ENCODE measurements around the gene SCLY.

SCLY gene

GRCh38 chr2:238127165-238128060, 66.6 kb downstream of the SCLY start:
- peak; percentile 68 for DNase-seq (ENCODE audit: low read depth)

- no peak for DNase-seq (ENCODE audit: low read depth)
Measured at GRCh38 chr2:238128061-238128440, 67.2 kb downstream of the SCLY start.

GRCh38 chr2:238128534-238129001, 67.8 kb downstream of the SCLY start:
- DNase-seq (ENCODE audit: low read depth) = no peak

- DNase-seq (ENCODE audit: low read depth) = no peak
Measured at GRCh38 chr2:238129166-238130010, 68.6 kb downstream of the SCLY start.

GRCh38 chr2:238130111-238130695, 69.4 kb downstream of the SCLY start:
- DNase-seq (ENCODE audit: low read depth) = no peak

- DNase-seq (ENCODE audit: low read depth) = no peak
Measured at GRCh38 chr2:238130696-238131628, 70.2 kb downstream of the SCLY start.

- no peak for DNase-seq (ENCODE audit: low read depth)
Measured at GRCh38 chr2:238131761-238132462, 71.1 kb downstream of the SCLY start.

GRCh38 chr2:238132463-238133450, 72.0 kb downstream of the SCLY start:
- DNase-seq (ENCODE audit: low read depth) = no peak

DNA sequence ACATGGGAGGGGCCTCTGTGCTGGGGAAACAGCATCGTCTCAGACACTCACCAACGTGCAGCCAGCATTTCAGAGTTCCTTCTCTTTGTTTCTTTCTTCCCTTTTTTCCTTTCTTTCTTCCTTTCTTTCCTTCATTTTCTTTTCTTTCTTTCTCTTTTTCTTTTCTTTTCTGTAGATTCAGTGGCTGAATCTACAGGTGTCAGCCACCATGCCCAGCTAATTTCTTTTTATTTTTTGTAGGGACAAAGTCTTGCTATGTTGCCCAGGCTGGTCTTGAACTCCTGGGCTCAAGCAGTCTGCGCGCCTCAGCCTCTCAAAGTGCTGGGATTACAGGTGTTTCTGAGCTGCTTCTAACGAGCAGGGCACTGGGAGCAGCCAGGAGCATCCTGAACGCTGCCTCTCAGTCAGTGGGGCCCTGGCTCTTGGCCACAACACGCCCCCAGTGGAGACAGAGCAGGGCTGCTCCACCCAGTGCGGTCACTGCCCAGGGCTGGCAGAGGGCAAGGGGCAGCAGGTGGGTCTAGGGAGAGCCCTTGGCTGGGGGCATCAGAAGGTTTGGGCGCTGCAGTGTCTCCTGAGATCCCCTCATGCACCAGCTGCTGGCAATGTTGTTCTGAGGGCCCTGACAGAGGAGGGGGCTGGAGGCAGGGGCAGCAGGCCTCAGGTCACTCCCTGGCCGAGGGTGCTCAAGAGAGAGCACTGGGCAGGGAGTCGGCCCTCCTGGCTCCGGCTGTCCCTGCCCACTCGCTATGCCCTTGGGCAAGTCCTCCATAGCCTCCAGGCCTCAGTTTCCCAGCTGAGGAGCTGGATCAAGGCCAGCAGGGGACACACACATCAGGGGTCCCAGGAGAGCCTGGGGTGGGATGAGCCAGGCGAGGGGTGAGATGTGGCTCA, 72.9 kb downstream of the SCLY start:
- no peak for DNase-seq (ENCODE audit: low read depth)

GRCh38 chr2:238134393-238134785, 73.6 kb downstream of the SCLY start:
- no peak for DNase-seq (ENCODE audit: low read depth)

- DNase-seq (ENCODE audit: low read depth) = no peak
Measured at GRCh38 chr2:238135601-238136150, 74.9 kb downstream of the SCLY start.

DNA sequence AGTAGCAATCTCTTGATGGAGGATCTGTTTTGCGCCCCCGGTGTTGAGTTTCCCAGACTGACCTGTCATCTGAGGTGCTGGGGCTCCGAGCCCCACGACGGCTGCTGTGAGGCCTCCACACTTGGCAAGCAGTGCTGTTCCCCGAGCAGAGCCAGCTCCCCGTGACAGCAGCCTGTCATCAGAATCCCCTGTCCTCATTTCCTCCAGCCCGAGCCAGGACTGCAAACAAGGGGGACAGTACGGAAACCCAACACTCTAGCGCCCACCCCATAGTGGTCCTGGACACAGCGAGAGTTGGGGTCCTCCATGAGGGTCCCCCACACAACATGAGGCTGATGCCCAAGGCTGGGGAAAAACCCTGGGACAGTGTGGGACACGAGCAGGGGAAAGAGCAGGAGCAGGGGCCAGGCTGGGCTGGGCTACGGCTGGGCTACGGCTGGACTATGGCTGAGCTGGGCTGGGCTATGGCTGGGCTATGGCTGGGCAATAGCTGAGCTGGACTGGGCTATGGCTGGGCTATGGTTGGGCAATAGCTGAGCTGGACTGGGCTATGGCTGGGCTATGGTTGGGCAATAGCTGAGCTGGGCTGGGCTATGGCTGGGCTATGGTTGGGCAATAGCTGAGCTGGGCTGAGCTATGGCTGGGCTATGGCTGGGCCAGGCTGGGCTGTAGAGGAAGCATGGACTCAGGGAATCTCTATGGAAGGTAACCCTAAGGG, 76.2 kb downstream of the SCLY start:
- DNase-seq (ENCODE audit: low read depth) = peak; percentile 83

- DNase-seq (ENCODE audit: low read depth) = no peak
Measured at GRCh38 chr2:238137885-238138284, 77.1 kb downstream of the SCLY start.

DNA sequence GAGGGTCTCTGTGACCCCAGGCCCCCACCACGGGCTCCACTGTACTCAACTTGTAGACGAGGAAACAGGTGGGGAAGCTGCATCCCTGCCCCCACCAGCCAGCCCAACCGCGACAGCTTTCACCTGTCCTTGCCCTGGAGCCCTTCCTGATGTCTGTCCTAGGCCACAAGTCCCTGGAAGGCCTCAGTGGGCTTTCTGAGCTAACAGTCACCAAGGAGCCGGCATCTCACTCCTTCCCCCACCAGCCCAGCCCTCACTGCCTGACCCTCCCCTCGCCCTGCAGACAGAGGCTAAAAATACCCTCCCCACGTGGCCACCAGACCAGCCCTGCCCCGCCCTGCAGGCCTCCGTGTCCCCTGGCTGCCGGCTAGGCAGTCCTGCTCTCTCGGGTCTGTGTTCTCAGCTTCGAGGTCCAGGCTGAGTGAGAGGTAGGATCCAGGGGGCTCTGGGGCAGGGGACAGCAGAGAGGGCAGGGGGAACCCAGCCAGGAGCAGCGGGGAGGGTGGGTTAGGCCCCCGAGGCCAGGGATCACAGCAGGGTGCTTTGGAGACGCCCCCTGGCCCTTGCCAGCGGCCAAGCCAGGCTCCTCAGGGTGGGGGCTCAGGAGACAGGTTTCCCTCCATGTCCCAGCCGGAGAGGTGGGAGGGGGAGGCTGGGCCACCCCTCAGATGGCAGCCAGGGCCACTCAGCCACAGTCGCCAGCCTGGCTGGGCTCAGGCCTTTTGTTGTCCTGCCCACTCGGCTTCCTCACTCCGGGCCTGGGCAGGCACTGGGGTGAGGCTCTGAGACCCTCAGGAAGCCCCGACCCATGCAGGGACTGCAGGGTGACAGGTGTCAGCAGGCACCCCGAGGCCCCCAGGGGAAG, 77.8 kb downstream of the SCLY start, which contains the start of gene KLHL30:
TSS of gene KLHL30 (plus strand) at position 338 of the 865 bp plus-strand sequence. CDS start 2,087 bp downstream, outside the sequence.
- DNase-seq (ENCODE audit: low read depth) = peak; percentile 53

DNA sequence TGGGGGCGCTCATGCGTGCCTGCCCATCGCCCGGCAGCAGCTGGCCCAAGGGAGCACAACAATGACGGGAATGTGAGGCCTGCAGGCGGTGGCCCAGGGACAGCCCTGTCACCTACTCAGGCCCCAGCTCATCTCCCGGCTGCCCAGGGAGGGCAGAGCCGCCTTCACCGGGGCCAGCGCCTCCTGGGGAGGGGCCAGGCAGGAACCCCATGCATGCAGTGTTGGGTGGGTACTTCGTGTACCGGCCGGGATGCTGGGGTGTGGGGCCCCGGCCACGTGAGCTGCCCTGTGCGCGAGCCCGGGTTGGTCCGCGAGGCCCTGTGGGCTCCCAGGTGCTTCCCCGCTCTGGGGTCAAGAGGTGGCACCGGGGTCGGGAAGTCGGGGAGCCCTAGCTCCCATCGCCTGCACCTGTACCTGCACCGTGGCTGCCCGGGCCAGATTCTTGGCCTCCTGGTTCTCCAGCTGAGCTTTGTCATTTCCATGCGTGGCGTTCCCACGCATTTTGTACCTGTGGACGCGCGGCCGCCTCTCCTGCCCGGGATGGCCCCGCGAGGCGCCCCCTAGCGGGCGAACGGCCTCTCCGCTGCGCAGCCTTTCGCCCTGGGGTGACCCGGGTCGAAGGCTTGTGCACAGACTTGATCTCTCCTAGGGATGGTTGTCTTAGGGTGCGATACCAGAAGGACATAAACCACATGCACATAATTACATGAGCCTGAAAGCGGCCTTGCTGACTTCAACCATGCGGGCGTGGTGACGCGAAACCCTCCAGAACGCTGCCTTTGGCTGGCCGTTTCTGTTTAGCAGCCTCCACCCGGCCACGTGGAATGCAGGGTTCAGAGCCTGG, 78.6 kb downstream of the SCLY start:
- DNase-seq (ENCODE audit: low read depth) = peak; percentile 13

Measured in EH (cell line).